Amygdala (tissue), 56 donors: ENCODE measurements around the gene MXRA7.
"Not testable (repeated sequence)": the region's sequence is repeated elsewhere in the genome, so short reads cannot be mapped to it uniquely, and the experiment has no call there.

Experiments
- DNase-seq, 56 donors: peaks; one replicate each; lab custom pipeline; 2025; lab: John Stamatoyannopoulos, UW

MXRA7 gene

DNA sequence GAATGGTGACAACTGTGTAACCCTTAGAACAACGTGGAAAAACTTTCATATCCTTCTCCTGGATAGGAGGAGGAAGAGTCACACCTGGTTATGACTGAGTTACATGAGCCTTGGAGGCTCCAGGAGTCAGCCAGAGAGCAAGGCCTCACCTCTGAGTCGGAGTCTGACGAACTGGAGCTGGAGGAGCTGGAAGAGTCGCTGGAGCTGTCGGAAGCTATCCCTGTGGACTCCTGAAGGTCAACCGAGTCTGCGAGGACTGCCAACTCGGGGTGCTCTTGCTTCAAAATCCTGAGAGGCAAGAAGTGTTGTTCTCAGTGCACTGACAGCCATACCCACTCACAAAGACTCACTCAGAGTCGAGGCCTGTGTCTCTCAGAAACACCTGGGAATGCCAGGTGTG lies 9.4 kb upstream of the MXRA7 start:
- DNase-seq = no peak

DNA sequence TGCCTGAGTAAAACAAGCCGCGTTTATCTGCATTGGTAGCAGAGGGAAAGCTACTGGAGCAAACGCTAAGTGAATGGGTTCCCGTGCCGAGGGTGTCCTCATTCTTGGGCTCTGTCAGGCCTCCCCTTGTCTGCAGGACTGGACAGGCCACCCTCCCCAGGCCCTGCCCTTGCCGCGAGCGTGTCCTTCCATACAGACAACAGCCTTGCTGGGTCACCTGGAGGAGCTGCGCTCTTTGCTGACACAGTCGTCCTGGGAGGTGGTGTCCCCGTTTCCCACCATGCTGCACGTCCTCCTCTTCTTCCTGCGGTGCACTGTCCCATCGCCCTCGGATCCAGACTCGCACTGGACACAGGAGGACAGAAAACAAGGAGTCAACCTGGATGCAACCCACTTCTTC lies 7.8 kb upstream of the MXRA7 start:
- no peak for DNase-seq

DNA sequence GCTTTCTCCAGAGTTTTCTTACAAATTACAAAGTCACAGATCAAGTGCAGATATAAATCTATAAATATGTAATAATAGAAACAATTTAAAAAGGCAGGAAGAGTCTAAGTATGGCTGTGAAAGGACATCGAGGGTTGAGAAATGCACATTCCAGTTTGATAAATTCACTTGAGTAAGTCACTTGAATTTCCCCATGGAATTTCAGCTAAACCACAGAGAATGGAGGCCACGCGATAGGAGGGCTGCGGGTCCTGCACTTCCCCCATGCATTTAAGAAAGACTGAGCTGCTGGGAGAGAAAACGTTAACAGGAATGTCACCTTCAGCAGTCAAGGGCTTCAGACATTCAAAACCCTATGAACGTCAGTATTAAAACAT lies 6.1 kb upstream of the MXRA7 start:
- DNase-seq = no peak

DNA sequence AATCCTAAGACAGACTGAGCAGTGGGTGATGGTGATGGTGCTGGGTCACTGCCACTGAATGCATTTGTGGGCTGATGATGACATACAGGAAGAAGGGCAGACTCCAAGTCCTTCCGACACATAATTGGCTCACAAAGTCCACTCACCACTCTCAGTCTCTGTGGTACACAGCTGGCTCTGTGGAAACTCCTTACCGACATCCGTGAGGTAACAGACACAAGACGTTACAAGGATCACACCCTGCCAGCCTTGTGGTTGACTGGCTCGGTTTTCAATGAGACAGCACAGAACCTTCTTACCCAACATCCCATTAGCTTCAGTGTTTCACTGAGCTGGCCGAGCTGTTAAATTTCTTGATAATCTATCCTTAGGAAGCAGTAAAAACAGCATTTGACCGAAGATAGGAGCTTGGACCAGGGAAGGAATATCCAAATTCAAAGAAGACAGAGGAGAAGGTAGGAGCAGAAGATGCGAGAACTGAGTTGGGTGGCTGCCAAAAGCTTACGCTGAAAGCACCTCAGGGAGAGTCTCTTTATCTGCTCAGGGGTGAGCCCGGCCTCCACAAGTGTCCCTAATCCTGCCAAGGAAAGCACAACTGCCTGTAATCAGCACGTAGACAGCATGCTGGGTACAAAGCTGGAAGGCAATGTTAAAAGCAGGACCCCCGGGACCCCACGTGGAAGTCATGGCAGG lies 5.5 kb upstream of the MXRA7 start:
- peak in 2 of 56 donors; percentile 30 to 50 for DNase-seq

DNA sequence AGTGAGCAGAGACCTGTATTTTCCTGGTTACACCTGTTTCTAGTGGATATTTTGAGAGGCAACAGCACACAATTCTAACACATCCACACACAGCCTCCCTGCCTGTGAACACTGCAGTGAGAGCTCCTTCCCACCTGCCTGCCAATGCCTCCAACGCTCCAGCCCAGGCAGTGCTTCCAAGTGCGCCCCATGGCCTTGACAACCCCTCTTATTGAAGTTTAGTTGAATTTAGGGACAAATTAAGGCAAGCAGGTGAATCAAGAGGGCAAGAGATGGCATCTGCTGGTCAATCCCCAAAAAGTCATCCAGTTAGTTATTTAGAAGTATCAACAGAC lies 4.7 kb upstream of the MXRA7 start:
- no peak for DNase-seq

DNA sequence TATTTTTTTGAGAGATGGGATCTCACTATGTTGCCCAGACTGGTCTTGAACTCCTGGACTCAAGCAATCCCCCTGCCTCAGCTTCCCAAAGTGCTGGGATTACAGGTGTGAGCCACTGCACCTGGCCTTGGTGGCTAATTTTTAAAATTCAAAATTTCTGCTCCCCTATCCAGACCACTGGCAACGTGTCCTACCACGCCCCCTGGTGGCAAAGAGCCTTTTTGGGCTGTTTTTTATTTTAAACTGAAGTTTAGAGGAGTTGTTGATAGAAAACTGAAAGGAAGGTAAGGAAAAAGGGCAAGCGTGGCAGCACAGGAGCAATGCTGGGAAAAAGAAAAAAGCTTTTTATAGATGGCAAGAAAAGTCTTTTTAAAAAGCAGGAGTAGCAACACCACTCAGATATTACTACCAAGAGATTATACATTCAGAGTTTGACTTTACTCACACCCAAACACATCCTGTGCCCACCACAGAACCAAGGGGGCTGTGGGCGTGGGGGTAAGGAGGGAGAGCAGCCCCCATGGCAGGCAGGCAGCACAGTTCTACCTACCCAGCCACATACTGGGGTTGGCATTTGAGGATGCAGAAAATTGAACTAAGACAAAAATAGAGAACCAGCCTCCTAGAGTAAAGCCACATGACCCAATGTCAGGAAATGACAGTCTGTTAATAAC lies 4.2 kb upstream of the MXRA7 start:
- peak in 28 of 56 donors; percentile 8 to 78 (median 32) for DNase-seq

DNA sequence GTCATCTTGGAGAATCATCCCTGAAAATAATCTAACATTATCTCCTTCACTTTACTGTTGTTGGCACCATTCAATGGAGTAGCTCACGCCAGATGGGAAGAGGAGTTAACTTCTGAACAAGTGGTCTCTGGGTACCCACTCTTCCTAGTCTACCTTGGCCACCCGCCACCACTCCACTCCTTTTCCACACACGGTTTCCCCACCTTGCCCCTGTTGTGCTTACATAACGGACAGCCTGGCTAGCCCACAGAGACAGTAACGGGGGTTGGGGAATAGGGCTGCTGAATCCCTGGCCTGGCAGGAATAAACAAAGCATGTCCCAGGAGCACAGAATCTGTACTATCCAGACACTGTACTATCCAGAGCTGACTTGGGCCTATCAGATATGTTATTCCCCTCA lies 3.6 kb upstream of the MXRA7 start:
- no peak for DNase-seq

DNA sequence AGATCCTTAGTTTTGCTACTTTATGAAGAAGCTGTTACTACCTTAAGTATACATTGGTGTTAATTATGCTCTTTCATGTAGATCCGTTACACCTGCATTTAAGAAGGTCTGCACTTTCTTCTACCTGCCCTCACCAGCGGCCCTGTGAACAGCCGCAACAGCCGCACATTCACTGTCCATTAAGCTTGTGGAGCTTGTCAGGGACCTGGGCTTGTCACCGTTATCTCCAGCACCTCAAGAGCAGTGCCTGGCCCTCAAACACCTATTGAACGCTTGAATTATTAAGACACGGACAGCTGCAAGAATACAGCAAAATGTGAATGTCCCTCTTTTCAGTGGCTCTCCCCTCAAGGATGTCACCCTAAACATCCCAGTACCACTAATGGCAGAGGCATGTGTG lies 3.0 kb upstream of the MXRA7 start:
- DNase-seq = no peak

DNA sequence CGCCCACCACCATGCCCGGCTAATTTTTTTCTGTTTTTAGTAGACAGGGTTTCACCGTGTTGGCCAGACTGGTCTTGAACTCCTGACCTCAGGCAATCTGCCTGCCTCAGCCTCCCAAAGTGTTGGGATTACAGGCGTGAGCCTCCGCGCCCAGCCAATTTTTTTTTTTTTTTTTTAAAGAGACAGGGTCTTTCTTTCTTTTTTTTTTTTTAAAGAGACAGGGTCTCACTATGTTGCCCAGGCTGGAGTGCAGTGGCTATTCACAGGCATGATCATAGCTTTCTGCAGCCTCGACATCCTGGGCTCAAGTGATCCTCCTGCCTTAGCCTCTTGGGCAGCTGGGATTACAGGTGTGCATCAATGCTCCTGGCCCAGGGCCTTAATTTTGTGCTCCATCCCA lies 1.6 kb upstream of the MXRA7 start:
- DNase-seq = not testable (repeated sequence)

DNA sequence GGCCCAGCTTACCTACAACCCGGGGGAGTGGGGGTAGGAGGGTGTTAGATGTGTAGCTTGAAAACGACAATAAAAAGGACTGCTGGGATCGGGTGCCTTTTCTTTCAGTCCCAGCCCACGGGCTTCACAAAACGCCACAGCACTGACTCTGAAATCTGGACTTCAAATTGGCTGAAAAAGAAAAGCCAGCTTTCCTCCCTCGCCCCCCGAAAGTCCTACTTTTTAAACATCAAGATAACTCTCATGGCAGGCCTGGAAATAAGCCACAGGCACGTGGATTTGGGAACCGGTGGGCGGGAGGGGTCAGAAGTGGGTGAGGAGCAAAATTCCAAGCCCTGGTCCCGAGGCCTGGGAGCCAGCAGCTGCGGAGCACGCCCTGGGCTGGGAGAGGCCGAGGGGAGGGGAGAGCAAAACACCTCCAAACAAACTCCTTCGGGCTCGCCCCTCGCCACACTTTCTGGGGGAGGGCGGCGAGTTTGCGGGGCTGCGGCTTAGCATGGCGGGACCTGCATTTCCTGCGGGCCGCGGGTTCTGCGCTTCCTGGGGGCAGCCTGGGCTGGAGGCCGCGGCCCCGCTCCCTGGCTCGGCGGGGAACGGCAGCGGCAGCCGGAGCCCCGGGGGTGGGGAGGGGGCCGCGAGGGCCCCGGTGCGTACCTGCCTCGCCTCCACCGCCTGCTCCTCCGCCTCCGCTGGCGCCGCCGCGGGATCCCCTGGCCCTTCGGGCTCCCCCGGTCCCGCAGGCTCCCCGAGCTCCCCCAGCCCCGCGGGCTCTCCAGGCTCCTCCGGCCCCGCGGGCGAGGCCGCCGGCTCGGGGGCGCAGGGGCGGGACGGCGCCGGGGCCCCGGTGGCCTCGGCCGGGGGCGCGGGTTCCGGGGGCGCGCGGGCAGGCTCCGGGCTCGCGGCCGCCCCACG lies 558 bp downstream of the MXRA7 start:
- DNase-seq = not testable (repeated sequence)

DNA sequence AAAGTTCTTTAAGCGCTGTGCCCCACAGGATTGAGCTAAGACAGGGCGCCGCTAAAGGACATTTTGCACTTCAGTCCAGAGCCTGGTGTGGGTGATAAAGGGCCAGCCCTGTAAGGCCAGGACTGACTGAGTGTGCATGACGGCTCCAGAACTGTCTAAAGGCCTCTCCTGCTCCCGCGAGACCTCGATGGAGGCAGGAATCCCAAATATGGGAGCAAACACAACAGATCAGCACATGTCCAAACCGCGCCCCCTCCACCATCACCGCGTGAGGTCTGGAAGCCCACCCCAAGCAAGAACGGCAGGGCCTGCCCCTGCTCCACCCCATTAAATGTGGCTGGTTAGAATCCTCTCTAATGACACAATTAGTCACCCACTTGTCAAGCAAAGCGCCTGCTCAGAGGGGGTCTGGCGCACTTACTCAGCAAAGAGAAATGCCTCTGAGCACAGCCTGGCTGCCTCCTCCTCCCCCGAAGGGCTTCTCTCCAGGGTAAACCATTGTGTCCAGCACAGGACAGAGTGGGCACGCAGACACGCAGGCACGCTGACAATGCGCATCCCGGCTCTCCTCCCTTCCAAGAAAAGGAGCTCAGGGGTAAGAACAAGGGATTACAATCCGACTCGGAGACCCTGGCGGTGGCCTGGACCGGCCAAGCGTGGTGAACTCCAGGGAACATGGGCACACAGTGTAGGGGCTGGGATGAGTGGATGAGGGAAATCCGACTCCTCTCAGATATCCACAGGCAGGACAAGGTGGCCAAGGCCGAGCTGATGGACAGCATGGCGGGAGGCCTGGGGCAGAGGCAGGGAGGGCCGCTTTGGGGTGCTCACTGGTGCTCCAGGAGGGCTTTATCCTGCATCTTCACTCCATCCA lies 1.5 kb downstream of the MXRA7 start:
- peak in 13 of 56 donors; percentile 28 to 65 (median 46) for DNase-seq

DNA sequence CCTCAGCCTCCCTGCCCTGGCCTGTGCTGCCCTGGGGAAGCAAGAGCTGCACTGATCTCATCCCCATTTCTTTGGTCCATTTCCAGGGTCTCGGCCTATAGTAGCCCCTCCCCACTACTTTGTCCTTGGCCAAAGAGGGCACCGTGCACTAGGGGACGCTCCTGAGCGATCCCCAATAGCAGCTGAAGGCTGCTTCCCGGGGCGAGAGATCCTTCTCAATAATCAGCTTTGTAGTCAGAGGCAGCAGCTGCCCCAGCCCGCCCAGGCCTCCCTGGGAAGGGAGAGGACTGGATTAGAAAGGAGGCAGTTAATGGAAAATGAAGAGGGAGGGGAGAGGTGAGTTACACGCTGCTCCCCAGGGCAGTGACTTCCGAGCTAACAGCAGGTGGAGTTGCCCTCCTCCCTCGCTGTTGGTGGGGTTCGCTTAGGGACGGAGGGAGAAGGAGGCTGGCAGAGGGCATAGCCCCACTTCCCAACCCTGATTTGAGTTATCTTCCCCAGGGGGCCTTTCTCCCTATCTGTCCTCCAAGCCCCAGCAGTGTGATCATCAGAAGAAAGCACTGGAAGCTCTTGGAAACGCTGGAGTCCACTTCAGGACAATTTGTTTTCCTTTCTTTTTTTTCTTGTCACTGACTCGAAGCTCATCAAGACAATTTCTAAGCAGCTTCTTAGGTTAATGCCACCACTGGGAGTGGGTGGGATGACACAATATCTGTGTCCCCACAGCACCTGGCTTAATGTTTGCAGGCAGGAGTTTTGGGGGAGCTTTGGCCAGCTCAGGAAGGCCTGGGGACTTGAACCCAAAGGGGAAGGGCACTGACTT lies 2.6 kb downstream of the MXRA7 start:
- DNase-seq = peak in 43 of 56 donors; percentile 9 to 82 (median 52)

DNA sequence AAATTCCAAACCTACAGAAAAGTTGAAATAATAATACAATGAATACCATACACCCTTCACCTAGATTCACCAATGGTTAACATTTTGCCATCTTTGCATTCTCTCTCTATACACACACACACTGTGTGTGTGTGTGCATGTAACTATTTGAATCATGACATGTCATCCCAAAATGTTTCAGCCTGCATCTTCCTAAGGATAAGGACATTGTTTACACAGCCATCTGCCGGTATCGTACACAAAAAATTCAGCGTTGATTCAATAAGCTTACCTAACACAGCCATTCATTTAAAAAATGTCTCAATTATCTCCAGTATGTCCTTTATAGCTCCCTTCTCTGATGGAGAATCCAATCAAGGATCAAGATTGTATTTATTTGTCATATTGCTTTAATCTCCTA lies 3.9 kb downstream of the MXRA7 start:
- no peak for DNase-seq

DNA sequence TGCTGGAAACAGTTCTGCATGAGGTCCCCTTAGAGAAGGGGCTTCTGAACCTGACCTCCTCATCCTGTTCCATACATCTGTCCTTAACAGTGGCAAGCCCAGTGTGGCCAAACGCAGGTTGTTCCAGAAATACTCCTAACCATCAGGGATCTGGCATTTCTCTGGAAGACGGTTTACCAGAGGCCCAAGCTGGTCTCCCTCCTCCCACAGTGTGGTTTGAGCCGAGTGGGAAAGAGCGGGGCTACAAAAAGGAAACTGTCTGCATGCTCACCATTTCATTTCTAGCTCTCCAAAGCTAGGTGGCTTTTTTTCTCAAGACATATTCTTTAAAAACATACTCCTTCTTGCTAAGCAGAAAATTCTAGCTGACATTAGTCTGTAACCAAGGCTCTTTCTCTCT lies 6.0 kb downstream of the MXRA7 start:
- DNase-seq = no peak

DNA sequence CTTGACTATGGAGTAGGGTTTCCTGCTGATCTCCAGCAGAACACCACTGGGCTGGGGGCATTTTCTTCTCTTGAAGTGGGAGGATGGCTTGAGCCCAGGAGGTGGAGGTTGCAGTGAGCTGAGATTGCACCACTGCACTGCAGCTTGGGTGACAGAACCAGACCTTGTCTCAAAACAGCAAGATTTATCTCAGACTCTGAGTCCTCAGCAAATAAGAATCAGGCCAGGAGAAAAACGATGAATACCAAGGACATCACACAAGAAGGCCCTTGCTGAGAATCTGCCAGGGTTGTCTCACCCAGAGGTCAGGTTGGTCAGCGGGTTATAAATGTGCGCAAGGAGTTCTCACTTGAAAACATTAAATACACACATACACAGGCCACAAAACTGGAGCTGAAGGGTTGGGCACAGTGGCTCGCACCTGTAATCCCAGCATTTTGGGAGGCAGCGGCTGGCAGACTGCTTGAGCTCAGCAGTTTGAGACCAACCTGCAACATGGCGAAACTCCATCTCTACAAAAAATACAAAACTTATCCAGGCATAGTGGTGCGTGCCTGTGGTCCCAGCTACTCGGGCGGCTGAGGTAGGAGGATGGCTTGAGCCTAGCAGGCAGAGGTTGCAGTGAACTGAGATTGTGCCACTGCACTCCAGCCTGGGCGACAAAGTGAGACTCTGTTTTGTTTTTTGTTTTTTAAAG lies 7.7 kb downstream of the MXRA7 start:
- DNase-seq = no peak

DNA sequence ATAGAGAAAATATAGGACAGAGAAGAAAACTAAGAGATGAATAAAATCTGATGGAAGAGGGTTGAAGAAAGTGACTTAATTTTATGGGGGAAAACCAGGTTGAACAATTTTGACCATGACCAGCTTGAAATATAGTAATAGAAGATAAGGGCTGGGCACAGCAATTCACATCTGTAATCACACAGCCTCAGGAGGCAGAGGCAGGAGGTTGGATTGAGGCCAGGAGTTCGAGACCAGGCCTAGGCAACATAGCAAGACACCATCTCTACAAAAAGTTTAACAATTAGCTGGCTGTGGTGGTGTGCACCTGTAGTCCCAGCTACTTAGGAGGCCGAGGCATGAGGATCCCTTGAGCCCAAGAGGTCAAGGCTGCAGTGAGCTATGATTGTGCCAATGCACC lies 8.7 kb downstream of the MXRA7 start:
- DNase-seq = no peak

DNA sequence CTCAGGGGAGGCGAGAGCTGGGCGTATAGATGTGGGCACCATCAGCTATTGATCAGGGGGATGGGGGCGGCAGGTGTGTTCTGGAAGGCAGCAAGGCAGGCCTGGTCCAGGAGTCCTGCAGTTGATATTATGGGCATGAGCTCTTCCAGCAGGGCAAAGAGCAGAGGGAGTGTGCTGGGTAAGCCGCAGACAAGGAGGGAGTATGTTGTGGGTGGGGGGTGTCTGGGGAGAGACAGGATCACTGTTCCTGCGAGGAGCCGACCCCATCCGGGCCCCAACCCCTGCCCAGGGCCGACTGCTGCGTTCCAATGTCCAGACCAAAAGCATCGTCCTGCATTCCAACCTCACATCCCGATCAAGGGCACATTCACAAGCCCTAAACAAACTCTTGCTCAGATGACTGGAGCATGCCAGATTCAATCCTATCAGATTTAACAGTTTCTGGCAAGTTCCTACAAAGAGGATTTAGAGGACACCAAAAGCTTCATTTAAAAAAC lies 9.2 kb downstream of the MXRA7 start:
- no peak for DNase-seq

DNA sequence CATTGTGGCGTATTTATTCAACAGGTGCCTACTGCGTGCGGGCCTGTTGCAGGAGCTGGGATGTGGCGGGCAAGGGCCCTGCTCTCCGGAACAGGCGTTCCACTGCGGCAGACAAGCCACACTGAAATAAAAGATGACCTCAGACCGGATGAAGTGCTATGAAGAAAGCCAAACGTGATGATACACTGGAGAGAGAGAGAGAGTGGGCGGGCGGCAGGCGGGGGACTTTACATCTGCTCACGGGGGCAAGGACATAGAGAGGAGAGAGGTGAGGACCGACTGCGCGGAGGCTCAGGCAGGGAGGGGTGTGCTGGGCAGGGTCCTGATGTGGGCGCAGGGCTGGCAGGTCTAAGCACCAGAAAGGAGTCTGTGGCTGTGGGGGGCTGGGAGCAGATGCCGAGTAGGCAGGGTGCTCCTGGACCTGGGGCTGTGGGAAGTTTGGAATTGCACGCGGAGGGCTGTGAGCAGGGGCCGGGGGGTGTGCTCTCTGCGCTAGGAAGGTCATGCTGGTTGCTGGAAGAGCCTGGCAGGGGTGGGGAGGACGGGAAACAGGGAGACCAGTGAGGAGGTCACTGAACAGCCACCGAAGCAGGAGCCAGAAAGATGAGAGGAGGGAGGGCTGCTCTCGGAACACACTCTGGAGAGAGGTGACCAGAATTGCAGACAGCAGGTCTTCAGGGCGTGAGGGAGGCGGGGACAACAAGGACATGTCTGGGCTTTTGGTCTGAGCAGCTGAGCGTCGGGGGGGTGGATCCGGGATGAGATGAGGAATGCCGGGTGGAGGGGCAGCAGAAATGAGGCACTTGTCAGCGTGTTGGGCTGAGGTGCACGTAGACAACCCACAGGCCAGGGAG lies 9.9 kb downstream of the MXRA7 start:
- DNase-seq = peak in 1 of 56 donors; percentile 24
